ENCODE measurements around the gene GP1BA. TPM values are rescaled to one million over a fixed set of nuclear protein-coding genes. Genes with fewer than 3 reads are reported as not detected.

Gene GP1BA
- total and polyA plus RNA-seq, 2 donors (not counting 1 experiment from before 2014, with no cell fraction given), result not detected

DNA sequence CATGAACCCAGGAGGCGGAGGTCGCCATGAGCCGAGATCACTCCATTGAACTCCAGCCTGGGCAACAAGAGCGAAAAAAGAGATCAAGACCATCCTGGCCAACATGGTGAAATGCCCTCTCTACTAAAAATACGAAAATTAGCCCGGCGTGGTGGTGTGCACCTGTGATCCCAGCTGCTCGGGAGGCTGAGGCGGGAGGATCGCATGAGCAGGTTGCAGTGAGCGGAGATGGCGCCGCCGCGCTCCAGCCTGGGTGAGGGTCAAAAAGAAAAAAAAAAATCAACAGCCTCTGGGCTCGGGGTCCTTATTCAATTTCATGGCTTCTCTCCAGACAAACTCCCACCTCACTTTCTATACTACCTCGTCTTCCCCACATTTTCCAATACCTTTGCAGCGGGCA, 3.2 kb upstream of the GP1BA start:
- H3K4me2 ChIP-seq (ENCODE audit: extremely low read depth, insufficient read depth, low read length), result no peak overlapping the region
- TF ChIP-seq CTCF (conservative IDR thresholded peaks at IDR 0.05 in 1 of 2, IDR thresholded peaks at IDR 0.05 in 1 of 2; ENCODE audit: low read depth in 1 of 2, low read length in 2 of 2) (no peak), EZH2 (IDR thresholded peaks at IDR 0.05; ENCODE audit: low read length, missing control alignments) (no peak)
- no peak overlapping the region for H3K4me3 ChIP-seq (replicated peaks in 1 of 4; ENCODE audit: control extremely low read depth in 1 of 4, insufficient read depth in 1 of 4, low read depth in 3 of 4, low read length in 4 of 4)
- no peak overlapping the region for H3K9ac ChIP-seq (ENCODE audit: insufficient read depth, low read length)
- no peak overlapping the region for H3K27ac ChIP-seq (ENCODE audit: insufficient read depth, low read length)
- H3K4me1 ChIP-seq (ENCODE audit: control insufficient read depth, extremely low read depth, insufficient read depth, low read length), result no peaks in the 10 kb centered on the region
- H3K9me3 ChIP-seq (ENCODE audit: control insufficient read depth, insufficient read depth, low read depth, low read length), result no peaks in the 10 kb centered on the region
- H3K36me3 ChIP-seq (ENCODE audit: control insufficient read depth, insufficient read depth, low read length), result no peaks in the 10 kb centered on the region
- no peaks in the 10 kb centered on the region for H3K27me3 ChIP-seq (ENCODE audit: control insufficient read depth, insufficient read depth, low read length)
- H3K79me2 ChIP-seq (ENCODE audit: control insufficient read depth, insufficient read depth, low read length), result no peaks in the 10 kb centered on the region
- DNase-seq (ENCODE audit: low read depth in 2 of 2), result no peak
- no peaks in the 10 kb centered on the region for H4K20me1 ChIP-seq (ENCODE audit: control insufficient read depth, extremely low read depth, insufficient read depth, low read length)
- H2AFZ ChIP-seq (ENCODE audit: low read length), result no peak overlapping the region

DNA sequence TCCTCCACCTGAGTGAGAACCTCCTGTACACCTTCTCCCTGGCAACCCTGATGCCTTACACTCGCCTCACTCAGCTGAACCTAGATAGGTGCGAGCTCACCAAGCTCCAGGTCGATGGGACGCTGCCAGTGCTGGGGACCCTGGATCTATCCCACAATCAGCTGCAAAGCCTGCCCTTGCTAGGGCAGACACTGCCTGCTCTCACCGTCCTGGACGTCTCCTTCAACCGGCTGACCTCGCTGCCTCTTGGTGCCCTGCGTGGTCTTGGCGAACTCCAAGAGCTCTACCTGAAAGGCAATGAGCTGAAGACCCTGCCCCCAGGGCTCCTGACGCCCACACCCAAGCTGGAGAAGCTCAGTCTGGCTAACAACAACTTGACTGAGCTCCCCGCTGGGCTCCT, 679 bp downstream of the GP1BA start:
- no peaks in the 10 kb centered on the region for H3K9me3 ChIP-seq (ENCODE audit: control insufficient read depth, insufficient read depth, low read depth, low read length)
- H3K4me3 ChIP-seq (replicated peaks in 1 of 4; ENCODE audit: control extremely low read depth in 1 of 4, insufficient read depth in 1 of 4, low read depth in 3 of 4, low read length in 4 of 4), result no peak overlapping the region
- H3K9ac ChIP-seq (ENCODE audit: insufficient read depth, low read length), result no peak overlapping the region
- peaks cover 3% of the 10 kb centered on the region for H3K4me1 ChIP-seq (ENCODE audit: control insufficient read depth, extremely low read depth, insufficient read depth, low read length)
- TF ChIP-seq EZH2 (IDR thresholded peaks at IDR 0.05; ENCODE audit: low read length, missing control alignments) (no peak), CTCF (conservative IDR thresholded peaks at IDR 0.05 in 1 of 2, IDR thresholded peaks at IDR 0.05 in 1 of 2; ENCODE audit: low read depth in 1 of 2, low read length in 2 of 2) (no peak)
- H3K79me2 ChIP-seq (ENCODE audit: control insufficient read depth, insufficient read depth, low read length), result no peaks in the 10 kb centered on the region
- H3K27ac ChIP-seq (ENCODE audit: insufficient read depth, low read length), result no peak overlapping the region
- peaks cover 11% of the 10 kb centered on the region for H3K36me3 ChIP-seq (ENCODE audit: control insufficient read depth, insufficient read depth, low read length)
- no peaks in the 10 kb centered on the region for H4K20me1 ChIP-seq (ENCODE audit: control insufficient read depth, extremely low read depth, insufficient read depth, low read length)
- H3K4me2 ChIP-seq (ENCODE audit: extremely low read depth, insufficient read depth, low read length), result no peak overlapping the region
- DNase-seq (ENCODE audit: low read depth in 2 of 2), result no peak
- H2AFZ ChIP-seq (ENCODE audit: low read length), result no peak overlapping the region
- no peaks in the 10 kb centered on the region for H3K27me3 ChIP-seq (ENCODE audit: control insufficient read depth, insufficient read depth, low read length)

- Histone ChIP-seq H3K4me1 (ENCODE audit: control insufficient read depth, extremely low read depth, insufficient read depth, low read length) (peaks cover 4% of the 10 kb centered on the region), H3K27ac (ENCODE audit: insufficient read depth, low read length) (no peak overlapping the region), H3K9ac (ENCODE audit: insufficient read depth, low read length) (no peak overlapping the region), H3K9me3 (ENCODE audit: control insufficient read depth, insufficient read depth, low read depth, low read length) (no peaks in the 10 kb centered on the region), H3K36me3 (ENCODE audit: control insufficient read depth, insufficient read depth, low read length) (peaks cover 13% of the 10 kb centered on the region), H4K20me1 (ENCODE audit: control insufficient read depth, extremely low read depth, insufficient read depth, low read length) (no peaks in the 10 kb centered on the region), H3K4me2 (ENCODE audit: extremely low read depth, insufficient read depth, low read length) (no peak overlapping the region), H2AFZ (ENCODE audit: low read length) (no peak overlapping the region), H3K4me3 (replicated peaks in 1 of 4; ENCODE audit: control extremely low read depth in 1 of 4, insufficient read depth in 1 of 4, low read depth in 3 of 4, low read length in 4 of 4) (no peak overlapping the region), H3K27me3 (ENCODE audit: control insufficient read depth, insufficient read depth, low read length) (no peaks in the 10 kb centered on the region), H3K79me2 (ENCODE audit: control insufficient read depth, insufficient read depth, low read length) (peaks cover 8% of the 10 kb centered on the region)
- TF ChIP-seq EZH2 (IDR thresholded peaks at IDR 0.05; ENCODE audit: low read length, missing control alignments) (no peak), CTCF (conservative IDR thresholded peaks at IDR 0.05 in 1 of 2, IDR thresholded peaks at IDR 0.05 in 1 of 2; ENCODE audit: low read depth in 1 of 2, low read length in 2 of 2) (no peak)
- DNase-seq (ENCODE audit: low read depth in 2 of 2), result no peak
These were observed 1.6 kb downstream of the GP1BA start for GRCh38 chr17:4933646-4934045.
